Measurements from ENCODE around the gene AK2. TPM values are rescaled to one million over a fixed set of nuclear protein-coding genes. Genes with fewer than 3 reads are reported as not detected.

Gene AK2
- total RNA-seq, 1 donor, result 99.7 TPM

DNA sequence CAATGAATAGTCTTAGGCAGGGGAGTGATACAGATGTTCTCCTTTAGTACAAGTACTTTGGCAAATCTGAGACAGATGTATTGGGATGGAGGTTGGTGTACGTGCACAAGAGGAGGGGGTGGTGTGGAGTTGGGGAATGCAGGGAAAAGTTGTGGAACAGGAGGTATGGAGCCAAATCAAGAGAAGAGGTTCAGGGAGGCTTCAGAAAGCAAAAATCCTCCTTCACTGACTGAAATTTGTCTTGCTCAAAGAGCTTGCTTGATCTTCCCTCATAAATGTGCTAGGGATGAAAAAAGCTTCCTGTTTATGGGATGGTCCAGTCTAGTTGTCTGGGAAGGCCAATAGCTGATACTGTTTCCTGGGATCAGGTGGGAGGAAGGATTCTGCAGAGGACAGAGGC lies 77.9 kb downstream of the AK2 start:
- TF ChIP-seq, protein P1, sequence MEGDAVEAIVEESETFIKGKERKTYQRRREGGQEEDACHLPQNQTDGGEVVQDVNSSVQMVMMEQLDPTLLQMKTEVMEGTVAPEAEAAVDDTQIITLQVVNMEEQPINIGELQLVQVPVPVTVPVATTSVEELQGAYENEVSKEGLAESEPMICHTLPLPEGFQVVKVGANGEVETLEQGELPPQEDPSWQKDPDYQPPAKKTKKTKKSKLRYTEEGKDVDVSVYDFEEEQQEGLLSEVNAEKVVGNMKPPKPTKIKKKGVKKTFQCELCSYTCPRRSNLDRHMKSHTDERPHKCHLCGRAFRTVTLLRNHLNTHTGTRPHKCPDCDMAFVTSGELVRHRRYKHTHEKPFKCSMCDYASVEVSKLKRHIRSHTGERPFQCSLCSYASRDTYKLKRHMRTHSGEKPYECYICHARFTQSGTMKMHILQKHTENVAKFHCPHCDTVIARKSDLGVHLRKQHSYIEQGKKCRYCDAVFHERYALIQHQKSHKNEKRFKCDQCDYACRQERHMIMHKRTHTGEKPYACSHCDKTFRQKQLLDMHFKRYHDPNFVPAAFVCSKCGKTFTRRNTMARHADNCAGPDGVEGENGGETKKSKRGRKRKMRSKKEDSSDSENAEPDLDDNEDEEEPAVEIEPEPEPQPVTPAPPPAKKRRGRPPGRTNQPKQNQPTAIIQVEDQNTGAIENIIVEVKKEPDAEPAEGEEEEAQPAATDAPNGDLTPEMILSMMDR (IDR thresholded peaks at IDR 0.05; ENCODE audit: insufficient read depth, low read depth, low read length), result no peak
- no peak for DNase-seq (ENCODE audit: low read depth)
- H3K4me3 ChIP-seq (ENCODE audit: low read depth, low read length), result no peak overlapping the region

Other genes with a start within 250 kb of the AK2 start
- gene YARS1, start 219.5 kb downstream of the AK2 start, total RNA-seq, result 137 and 182 TPM in 2 replicates
- gene S100PBP, start 219.2 kb downstream of the AK2 start, total RNA-seq, result 32.9 and 46.6 TPM in 2 replicates
- gene FNDC5, start 166.0 kb downstream of the AK2 start, total RNA-seq, result 0.43 and 0.64 TPM in 2 replicates
- not detected in 2 replicates for gene HPCA, start 150.4 kb downstream of the AK2 start, total RNA-seq
- 9.9 and 17.4 TPM in 2 replicates for gene TMEM54, start 135.5 kb downstream of the AK2 start, total RNA-seq
- gene RNF19B, start 72.1 kb downstream of the AK2 start, total RNA-seq, result 9.3 and 9.5 TPM in 2 replicates
- 2.6 and 6.8 TPM in 2 replicates for gene AZIN2, start 44.3 kb upstream of the AK2 start, total RNA-seq
- 3.9 TPM in 2 replicates for gene TRIM62, start 145.2 kb upstream of the AK2 start, total RNA-seq
- 9.5 and 12.2 TPM in 2 replicates for gene ZNF362, start 219.6 kb upstream of the AK2 start, total RNA-seq

All from fibroblast of villous mesenchyme (primary cell).